ENCODE results near the gene SENP1.

- no peak for TF ChIP-seq MYC (CRISPR knock-in tag; IDR thresholded peaks at IDR 0.05; ENCODE audit: borderline replicate concordance)
- TF ChIP-seq RELA (CRISPR knock-in tag; IDR thresholded peaks at IDR 0.05): no peak
- TF ChIP-seq CTCF (CRISPR knock-in tag; IDR thresholded peaks at IDR 0.05): no peak
- no peak for TF ChIP-seq ELF4 (CRISPR knock-in tag; IDR thresholded peaks at IDR 0.05; ENCODE audit: borderline replicate concordance)
- TF ChIP-seq ZNF580 (CRISPR knock-in tag; IDR thresholded peaks at IDR 0.05; ENCODE audit: borderline replicate concordance, low read depth): no peak
- TF ChIP-seq SMC3 (IDR thresholded peaks at IDR 0.05; ENCODE audit: low read length): no peak
- TF ChIP-seq SRF (IDR thresholded peaks at IDR 0.05; ENCODE audit: low read depth, low read length): no peak
- no peak for TF ChIP-seq PPARG (CRISPR knock-in tag; conservative IDR thresholded peaks at IDR 0.05)
- no peak for TF ChIP-seq EZH2 (conservative IDR thresholded peaks at IDR 0.05; ENCODE audit: low read depth, low read length)
- no peak for TF ChIP-seq EP300 (IDR thresholded peaks at IDR 0.05; ENCODE audit: low read depth in 2 of 2, low read length in 2 of 2)
- TF ChIP-seq EP300 (CRISPR knock-in tag; IDR thresholded peaks at IDR 0.05; ENCODE audit: borderline replicate concordance): no peak
- TF ChIP-seq HNRNPL (IDR thresholded peaks at IDR 0.05; ENCODE audit: low read depth, low read length): no peak
- no peak for TF ChIP-seq ZNF672 (CRISPR knock-in tag; IDR thresholded peaks at IDR 0.05)
- no peak for TF ChIP-seq RCOR2 (CRISPR knock-in tag; IDR thresholded peaks at IDR 0.05)
Observed at GRCh38 chr12:48067250-48067938, 38.5 kb downstream of the SENP1 start.

Data from HepG2 (cell line).